Prostate gland (tissue), 2 donors: ENCODE results near the gene ZNF334. TPM values are rescaled to one million over a fixed set of nuclear protein-coding genes. Genes with fewer than 3 reads are reported as not detected.

Source experiments
- DNase-seq: peaks from one replicate; pipeline ENCODE4 v3.0.0-alpha.2; 2019; ENCODE audit warnings: low spot score
- H3K27ac ChIP-seq, 2 donors: fragments of 200-600 bp; sonication (generic); 2 replicates each; pipeline ENCODE4 v1.5.1; 2017 to 2019
- H3K27me3 ChIP-seq: fragments of 200-600 bp; sonication (generic); replicated peaks from 2 replicates; pipeline ENCODE4 v1.5.1; 2019; ENCODE audit not compliant: insufficient read depth
- H3K36me3 ChIP-seq, 2 donors: fragments of 200-600 bp; sonication (generic); 1 replicate in 1 of 2; 2 replicates in 1 of 2; pipeline versions ENCODE4 v1.5.1 to v1.8.1; 2017 to 2019
- H3K4me1 ChIP-seq: fragments of 200-600 bp; sonication (generic); replicated peaks from 2 replicates; pipeline ENCODE4 v1.5.1; 2019
- H3K4me3 ChIP-seq, 2 donors: fragments of 200-600 bp; sonication (generic); 2 replicates each; pipeline ENCODE4 v1.5.1; 2017 to 2019
- H3K9me3 ChIP-seq: fragments of 200-600 bp; sonication (generic); 2 replicates; pipeline ENCODE4 v1.5.1; 2017
- POLR2A ChIP-seq: fragments of 450-650 bp; IDR thresholded peaks from one replicate; pipeline ENCODE4 v1.6.1; 2016; ENCODE audit warnings: antibody characterized with exemption, mild to moderate bottlenecking
- POLR2AphosphoS5 ChIP-seq: sonication (generic); formaldehyde crosslinking; IDR thresholded peaks from one replicate; pipeline ENCODE4 v1.6.1; 2017; ENCODE audit warnings: antibody characterized with exemption
- WGBS: methylation state at CpG from one replicate; pipeline ENCODE4 v1.1.5; 2018; 5-methylcytosine and 5-hydroxymethylcytosine counted together
- intact Hi-C: fragments of 100-400 bp; cut with DNase I; formaldehyde crosslinking; loops from one replicate; pipeline ENCODE4 v1.14.2; 2022
- total RNA-seq, 2 donors: library from RNA; depleted of rRNA; stranded (reverse); fragments of >200 nt; gene quantifications; one replicate each; pipeline ENCODE4 v1.1.0, GENCODE V29; 2016
- TF ChIP-seq, protein P1 (sequence below), 4 experiments: fragments of 200-600 bp in 2 of 4; fragments of 450-650 bp in 2 of 4; sonication (generic) in 2 of 4; IDR thresholded peaks; 1 replicate in 3 of 4; 2 replicates in 1 of 4; pipeline ENCODE4 v1.5.1; 2016 to 2019; ENCODE audit warnings: antibody characterized with exemption in 4 of 4, mild to moderate bottlenecking in 2 of 4, moderate library complexity in 2 of 4

The ZNF334 gene
- total RNA-seq = 10 to 100 TPM in 1 of 2 donors, 1 to 10 TPM in 1; 7.8 to 23.3 TPM

DNA sequence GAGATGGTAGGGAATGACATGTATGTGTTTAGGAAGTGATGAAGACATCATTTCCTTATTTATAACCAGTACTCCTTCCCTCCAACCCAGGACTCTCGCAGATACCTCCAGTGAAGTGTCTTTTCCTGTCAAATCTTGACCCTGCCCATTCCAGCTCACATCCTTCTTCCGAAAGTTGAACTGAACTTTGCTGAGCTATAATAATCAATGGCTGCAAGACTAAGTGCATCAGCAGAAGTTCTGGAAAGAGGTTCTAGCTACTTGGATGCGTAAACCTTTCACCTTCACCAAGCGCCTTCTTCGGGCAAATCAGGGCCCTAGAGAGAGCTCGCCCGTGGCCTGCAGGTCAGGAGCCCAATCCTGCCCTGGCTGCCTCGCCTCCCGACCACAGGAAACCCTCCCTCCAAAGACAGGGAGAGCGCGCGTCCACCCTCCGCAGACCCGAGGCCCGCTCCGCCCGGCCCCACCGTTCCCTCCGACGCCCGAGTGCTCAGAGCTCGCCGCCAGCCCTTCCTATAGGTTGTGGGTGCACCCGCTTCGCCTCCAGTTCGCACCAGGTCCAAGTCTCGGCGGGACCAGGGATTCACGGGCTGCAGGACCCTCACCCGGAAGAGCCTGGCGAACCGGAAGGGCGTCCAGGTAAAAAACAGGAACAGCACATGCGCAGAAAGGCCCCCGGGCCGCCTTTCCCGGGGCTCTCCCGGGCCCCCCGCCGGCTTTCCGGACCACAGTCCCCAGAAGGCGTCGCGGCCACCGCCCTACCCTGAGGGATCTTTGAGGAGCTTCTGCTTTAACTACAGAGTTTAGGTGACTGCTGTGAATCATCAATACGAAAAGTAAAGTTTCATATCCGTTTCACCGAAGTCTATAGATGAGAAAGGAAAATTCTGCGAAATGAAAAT is at the start of gene ZNF334:
ZNF334 (minus strand) TSS at position 617 of the 902 bp plus-strand sequence. CDS start 1,457 bp downstream, outside the sequence.
- Histone ChIP-seq H3K4me3 (peak within 1 kb of the TSS; percentile 59 to 77), H3K27me3 (no peaks in the 10 kb centered on the region), H3K4me1 (no peaks in the 10 kb centered on the region), H3K27ac (peak within 1 kb of the TSS; percentile 70 to 80), H3K9me3 (no peaks in the 10 kb centered on the region), H3K36me3 (no peaks in the 10 kb centered on the region)
- 3% methylated on average over 49 of the region's 49 CpGs for WGBS
- peak; percentile 40 for DNase-seq
- TF ChIP-seq POLR2AphosphoS5 (peak; percentile 76), POLR2A (no peak)
- TF ChIP-seq, protein P1, sequence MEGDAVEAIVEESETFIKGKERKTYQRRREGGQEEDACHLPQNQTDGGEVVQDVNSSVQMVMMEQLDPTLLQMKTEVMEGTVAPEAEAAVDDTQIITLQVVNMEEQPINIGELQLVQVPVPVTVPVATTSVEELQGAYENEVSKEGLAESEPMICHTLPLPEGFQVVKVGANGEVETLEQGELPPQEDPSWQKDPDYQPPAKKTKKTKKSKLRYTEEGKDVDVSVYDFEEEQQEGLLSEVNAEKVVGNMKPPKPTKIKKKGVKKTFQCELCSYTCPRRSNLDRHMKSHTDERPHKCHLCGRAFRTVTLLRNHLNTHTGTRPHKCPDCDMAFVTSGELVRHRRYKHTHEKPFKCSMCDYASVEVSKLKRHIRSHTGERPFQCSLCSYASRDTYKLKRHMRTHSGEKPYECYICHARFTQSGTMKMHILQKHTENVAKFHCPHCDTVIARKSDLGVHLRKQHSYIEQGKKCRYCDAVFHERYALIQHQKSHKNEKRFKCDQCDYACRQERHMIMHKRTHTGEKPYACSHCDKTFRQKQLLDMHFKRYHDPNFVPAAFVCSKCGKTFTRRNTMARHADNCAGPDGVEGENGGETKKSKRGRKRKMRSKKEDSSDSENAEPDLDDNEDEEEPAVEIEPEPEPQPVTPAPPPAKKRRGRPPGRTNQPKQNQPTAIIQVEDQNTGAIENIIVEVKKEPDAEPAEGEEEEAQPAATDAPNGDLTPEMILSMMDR (IDR thresholded peaks at IDR 0.05) = no peak
- intact Hi-C loops = no loop called here

DNA sequence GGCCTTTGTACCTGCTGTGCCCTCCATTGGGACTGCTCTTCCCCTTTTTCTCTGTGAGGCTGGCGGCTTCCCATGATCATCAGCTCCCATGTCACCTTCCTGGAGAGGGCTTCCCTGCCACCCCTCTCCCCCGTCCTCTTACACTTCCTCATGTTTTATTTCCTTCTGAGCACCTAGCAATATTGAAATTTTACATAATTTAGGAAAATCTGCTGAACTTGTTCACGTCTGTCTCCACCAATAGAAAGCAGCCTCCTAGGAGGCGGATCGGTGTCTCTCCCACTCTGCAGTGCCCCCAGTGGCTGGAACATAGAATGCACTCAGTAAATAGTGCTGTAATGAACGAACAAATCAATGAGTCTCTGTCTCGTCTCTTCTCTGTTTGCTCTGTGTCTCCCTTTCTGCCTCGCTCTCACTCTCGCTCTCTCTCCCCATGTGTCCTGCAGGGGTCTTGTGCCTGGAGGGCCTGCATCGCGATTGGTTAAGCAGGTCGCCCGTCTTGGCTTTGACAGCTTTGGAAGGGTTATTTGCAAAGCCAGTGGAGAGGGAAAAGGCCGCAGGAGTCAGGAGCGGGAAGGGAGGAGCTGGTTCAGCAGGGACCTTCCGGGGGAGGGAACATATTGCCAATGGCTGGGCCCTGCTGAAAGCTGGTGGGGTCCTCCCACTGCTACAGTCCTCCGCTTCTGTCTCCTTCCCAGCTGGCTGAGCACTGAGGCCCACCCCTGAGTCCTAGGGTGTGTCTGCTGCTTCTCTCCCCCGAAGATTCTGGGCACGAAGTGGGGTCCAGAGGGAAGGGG is 49.2 kb upstream of the ZNF334 start:
- no peak for TF ChIP-seq POLR2A
- TF ChIP-seq POLR2AphosphoS5 = peak; percentile 58
- TF ChIP-seq, protein P1 (IDR thresholded peaks at IDR 0.05) = peak; percentile 64 to 86 (median 83)
- Histone ChIP-seq H3K36me3 (no peaks in the 10 kb centered on the region), H3K9me3 (no peaks in the 10 kb centered on the region), H3K4me3 (no peak overlapping the region), H3K27me3 (no peaks in the 10 kb centered on the region), H3K4me1 (no peaks in the 10 kb centered on the region), H3K27ac (peak overlapping the region; percentile 4 to 9)
- peak; percentile 65 for DNase-seq
- 11% methylated on average over 19 of the region's 19 CpGs for WGBS
- intact Hi-C loops = loop anchor here (5.0 kb wide), 1 partner anchor 120 kb away; no protein-coding TSS in a partner anchor

DNA sequence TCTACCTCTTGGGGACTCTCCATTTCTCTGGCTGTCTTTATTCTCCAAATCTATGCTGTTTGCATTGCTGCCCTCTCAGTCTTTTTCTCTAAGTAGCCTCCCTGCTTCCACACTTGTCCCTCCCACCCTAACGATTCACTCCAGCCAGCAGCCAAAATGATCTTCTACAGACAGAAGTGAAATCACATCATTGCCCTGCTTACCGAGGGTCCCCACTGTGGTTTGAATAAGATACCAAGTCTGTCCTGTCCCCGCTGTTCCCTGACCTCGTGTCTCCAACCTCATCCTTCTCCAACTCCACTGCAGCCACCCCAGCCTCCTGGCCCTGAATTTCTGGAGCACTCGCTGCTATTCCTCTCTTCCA is 48.6 kb upstream of the ZNF334 start:
- TF ChIP-seq, protein P1 (IDR thresholded peaks at IDR 0.05) = no peak
- TF ChIP-seq POLR2A (no peak), POLR2AphosphoS5 (no peak)
- Histone ChIP-seq H3K4me1 (no peaks in the 10 kb centered on the region), H3K4me3 (no peak overlapping the region), H3K9me3 (no peaks in the 10 kb centered on the region), H3K27me3 (no peaks in the 10 kb centered on the region), H3K36me3 (no peaks in the 10 kb centered on the region), H3K27ac (peak overlapping the region in 1 of 2 donors; percentile 9)
- no peak for DNase-seq
- 43% methylated on average over 5 of the region's 5 CpGs for WGBS
- intact Hi-C loops = loop anchor here (5.0 kb wide), 1 partner anchor 120 kb away; no protein-coding TSS in a partner anchor

DNA sequence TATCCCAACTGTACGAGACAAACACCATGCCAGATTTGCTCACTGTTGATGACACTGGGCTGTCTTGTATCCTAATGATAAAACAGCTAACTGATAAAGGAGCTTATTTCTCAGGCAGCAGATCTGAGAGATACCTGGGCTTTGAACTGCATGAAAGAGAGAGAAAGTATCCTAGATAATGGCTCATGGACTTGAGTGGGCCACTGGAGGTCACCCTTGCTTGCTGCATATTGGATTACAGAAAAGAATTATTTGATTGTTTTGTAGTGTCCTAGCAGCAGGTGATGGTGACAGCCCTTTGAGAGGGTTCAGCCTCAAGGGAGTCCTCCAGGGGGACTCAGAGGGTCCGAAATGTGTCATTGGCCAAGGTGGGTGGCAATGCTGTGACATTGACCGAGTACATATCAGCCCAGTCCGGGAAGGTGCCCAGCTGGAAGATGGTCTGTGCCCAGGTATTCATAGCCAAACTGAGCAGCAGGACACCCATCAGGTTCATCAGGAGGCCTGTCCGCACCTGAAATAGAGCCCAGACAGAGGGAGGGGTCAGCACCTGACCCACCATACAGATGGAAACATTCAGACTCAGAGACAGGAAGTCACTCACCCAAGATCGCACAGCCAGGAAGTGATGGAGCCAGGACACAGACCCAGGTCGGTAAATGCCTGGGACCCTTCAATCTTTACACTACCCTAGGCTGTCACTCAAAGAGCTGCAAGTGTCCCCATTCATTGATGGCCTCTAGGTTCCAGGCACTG is 46.5 kb upstream of the ZNF334 start:
- Histone ChIP-seq H3K36me3 (no peaks in the 10 kb centered on the region), H3K27ac (no peak overlapping the region), H3K4me3 (no peak overlapping the region), H3K9me3 (no peaks in the 10 kb centered on the region), H3K27me3 (no peaks in the 10 kb centered on the region), H3K4me1 (no peaks in the 10 kb centered on the region)
- WGBS = 87% methylated on average over 7 of the region's 7 CpGs
- no peak for DNase-seq
- intact Hi-C loops = loop anchor here (5.0 kb wide), 1 partner anchor 122 kb away; no protein-coding TSS in a partner anchor
- no peak for TF ChIP-seq POLR2AphosphoS5
